GM21717 (cell line): ENCODE measurements around the gene ESRRA.

ENCODE experiments used
- ATAC-seq: cut with Tn5 transposase; IDR thresholded peaks from one replicate; pipeline ENCODE4 v1.9.1; 2021; ENCODE audit warnings: mild to moderate bottlenecking, moderate library complexity; ENCODE audit not compliant: unreplicated experiment

The ESRRA gene

DNA sequence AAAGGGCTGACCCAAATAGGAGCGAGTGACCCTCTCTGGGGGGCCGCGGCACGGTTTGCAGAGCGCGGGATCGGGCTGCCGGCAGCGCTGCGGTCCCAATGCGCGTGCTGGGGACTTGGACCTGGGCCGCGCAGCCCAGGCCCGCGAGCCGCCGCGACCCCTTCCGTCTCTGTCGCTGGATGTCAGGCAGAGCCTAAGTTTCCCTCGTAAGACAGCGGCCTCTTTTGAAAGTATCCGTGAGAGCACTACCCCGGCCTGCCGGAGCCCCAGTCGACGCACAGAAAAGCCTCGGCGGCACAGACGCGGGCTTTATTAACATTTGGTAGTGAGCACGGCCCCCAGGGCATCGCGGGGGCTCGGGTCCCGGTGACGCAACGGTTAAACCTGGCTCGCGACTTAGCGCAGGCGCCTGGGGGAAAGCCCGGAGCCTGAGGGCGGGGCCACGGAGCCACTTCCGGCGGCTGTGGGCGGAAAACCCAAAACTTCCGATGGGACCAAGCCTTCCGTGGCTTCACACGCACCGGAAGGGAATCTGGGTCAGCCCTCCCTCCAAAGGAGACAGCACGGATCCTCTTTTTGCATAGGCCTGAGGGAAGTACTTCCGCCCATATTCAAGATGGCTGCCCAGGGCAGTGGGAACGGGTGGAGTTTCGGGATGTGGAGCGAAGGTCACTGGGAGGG is 35.6 kb upstream of the ESRRA start:
- peak; percentile 55 for ATAC-seq

DNA sequence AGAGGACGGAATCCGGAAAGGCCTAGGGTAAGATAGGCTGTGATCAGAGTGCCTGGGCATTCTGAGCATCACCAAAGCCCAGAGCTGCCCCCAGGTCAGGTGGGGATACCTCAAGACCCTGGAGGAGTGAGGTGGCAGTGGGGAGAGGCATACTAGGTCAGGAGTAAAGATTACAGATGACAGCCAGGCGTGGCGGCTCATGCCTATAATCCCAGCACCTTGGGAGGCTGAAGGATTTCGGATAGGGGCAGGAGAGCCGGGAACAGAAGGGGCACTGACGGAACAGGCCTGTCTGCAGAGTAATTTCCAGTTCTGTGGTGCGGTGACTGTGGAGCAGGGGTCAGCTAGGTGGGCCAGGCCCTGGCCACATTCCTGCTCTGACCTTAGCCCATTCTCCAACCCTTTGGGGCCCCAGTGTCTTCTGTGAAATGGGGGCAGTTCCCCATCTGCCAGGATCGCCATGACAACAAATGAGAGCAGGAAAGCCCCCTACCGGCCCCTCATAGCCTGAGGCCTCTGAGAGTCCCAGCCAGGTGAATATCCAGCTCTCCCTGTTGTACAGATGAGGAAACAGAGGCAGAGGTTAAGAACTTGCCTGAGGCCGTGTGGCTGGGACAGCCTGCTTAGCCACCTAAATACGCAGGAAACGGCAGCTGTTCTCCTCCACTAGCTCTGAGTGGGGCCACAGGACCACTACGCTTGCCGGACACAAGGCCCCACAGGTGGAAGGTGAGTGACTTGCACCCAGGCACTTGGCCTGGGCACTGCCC is 30.1 kb upstream of the ESRRA start:
- no peak for ATAC-seq

DNA sequence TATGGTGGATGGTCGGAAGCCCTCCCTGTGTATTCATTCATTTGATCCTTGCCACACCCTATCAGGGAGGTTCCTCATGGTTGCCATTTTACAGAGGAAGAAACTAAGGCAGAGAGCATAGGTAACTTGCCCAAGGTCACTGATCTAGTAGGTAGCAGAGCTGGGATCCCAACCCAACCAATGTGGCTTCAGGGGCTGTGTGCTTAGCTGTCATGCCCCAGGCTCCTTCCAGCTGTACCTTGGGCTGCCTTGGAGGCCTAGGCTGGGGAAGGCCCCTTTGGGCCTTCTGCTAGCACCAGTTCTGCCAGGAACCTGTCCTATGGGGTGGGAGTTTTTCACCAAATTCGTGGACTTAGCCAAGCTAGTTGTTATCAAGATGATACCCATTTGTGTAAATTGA is 29.5 kb upstream of the ESRRA start:
- no peak for ATAC-seq

DNA sequence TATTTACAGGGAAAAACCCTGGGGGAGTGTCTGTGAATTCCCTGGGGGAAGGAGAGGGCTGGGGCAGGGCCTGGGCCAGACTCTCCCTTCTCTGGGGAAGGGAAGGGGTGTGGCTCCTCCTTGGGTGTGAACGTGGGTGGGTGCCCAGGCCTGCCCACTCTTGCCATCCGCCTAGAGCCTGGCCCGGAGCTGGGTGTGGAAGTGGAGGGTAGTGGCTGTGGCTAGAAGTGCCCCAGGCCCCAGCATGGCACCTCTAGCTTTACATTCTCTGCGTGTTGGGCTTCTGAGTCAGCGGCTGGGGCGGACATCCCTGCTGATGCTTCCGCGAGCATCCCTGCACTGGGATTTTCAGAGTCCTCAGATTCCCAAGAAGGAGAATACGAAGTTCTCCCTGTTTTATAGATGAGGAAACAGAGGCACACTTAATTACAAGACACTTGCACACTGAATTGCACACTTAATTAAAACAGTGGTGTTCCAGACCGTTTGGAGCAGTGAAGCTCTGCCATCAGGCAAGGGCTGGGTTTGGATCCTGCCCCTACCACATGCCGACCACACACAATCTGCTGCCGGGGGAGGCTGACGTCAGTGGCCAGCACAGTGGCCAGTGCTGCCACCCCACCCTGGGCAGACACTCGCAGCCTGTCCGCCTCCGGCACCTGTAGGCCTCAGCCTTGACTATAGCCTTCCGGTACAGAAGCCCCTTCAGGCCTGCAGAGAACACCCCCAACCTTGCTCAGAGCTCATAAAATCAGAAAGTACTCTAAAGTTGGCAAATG is 28.5 kb upstream of the ESRRA start:
- ATAC-seq: no peak

DNA sequence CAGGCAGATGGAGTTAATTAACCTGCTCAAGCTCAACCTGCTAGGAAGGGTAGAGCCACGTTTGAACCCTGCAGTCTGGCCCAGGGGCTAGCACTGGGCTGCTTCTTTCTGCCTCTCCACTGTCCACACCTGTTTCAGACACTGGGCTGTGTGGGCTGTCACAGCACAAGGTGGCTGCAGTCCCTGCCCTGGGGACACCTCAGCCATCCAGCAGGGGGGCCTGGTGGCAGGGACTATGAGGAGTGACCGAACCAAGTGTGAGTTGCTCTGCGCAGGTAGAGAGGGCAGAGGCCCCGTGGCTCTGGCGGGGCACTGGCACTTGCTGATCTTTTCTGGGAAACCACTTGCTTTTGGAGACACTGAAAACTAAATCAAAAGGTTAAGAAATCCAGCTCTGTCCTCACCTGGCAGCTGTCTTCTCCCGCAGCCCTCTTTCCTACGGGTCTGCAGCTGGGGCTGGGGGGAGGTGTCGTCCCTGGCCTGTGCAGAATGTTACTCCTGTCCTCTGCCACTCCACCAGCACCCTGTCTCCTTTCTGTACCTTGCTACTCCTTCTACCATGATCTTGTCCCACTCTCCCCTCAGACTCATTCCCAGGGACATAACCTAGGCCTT is 26.6 kb upstream of the ESRRA start:
- ATAC-seq: no peak

DNA sequence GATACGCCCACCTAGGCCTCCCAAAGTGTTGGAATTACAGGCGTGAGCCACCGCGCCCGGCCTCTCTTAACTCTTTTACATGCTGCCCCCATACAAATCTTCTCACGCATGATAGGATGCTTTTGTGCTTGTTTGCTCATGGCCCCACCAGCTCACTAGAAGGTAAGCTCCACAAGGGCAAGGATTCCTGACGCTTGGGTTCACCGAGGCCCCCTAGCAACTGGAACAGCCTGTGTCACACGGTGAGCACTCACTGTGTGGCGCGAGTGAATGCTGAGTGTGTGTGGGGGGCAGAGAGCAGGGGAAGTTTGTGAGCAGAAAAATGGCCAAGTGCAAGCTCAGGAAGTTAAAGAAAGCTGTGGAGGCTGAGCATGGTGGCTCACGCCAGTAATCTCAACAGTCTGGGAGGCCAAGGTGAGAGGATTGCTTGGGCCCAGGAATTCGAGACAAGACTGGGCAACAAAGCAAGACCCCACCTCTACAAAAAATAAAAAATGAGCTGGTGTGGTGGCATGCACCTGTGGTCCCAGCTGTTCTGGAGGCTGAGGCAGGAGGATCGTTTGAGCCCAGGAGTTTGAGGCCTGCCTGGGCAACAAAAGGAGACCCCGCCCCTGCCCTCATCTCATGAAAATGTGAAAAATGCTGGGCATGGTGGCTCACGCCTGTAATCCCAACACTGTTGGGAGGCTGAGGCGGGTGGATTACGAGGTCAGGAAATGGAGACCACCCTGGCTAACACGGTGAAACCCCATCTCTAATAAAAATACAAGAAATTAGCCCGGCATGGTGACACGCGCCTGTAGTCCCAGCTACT is 23.2 kb upstream of the ESRRA start:
- ATAC-seq: no peak

DNA sequence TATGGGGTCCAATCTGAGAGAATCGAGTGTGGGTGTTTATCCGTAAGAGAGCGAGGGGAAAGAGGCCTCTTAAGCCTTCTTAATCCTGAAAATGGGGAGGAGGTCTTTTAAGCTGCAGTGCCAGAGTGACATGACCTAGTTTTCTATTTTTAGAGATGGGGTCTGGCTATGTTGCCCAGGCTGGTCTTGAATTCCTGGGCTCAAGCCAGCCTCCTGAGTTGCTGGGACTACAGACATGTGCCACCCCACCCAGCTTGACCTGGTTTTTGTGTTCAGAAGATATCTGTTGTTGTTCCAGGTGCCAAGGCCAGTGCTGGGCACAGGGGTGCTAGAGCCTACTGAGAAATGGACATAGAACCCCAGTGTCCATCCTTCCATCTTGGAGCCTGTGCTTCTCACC is 22.2 kb upstream of the ESRRA start:
- ATAC-seq: no peak

DNA sequence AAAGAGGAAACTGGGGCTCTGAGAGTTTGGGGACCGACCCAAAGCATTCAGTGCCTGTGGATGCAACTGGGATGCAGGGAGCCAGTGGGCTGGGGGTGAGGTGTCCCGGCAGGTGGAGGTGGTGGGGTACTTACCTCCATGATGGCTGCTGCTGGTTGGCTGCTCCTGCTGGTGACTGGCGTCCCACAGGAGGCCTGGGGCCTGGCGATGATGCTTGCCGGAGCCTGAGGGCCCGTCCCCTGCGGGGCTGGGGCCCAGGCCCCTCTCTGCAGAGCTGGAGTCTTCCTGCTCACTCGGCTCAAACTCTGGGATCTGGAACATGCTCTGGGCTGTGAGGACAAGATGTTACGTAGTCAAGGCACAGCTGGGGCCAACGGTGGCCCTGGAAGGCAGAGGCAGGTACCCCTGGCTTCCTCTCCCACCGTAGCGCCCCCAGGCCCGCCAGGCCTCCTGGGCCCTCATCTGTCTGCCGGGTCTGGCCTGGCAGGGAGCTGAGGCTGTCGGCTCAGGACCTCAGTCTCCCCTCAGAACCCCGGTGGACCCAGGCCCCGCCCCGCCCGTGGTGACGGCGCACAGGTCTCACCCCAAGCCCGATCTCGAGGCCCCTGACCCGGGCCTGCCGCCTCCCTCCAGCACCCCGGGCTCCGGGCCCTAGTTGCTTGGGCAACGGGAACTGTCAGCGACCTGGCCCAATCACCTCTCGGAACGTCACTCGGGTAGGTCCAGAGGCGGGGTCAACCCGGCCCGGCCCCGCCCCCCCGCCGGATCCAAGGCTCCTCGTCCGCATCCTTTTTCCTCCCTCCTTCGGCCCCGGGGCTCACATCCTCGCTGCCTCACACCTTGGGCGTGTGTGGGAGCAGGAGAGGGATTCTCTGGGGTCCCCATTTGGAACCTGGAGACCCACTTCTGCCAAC is 21.0 kb upstream of the ESRRA start, which contains the start of gene BAD:
Gene BAD (minus strand): TSS at position 618 of the 914 bp plus-strand sequence. CDS start 297 bp downstream, at position 321.
- ATAC-seq: peak; percentile 72

DNA sequence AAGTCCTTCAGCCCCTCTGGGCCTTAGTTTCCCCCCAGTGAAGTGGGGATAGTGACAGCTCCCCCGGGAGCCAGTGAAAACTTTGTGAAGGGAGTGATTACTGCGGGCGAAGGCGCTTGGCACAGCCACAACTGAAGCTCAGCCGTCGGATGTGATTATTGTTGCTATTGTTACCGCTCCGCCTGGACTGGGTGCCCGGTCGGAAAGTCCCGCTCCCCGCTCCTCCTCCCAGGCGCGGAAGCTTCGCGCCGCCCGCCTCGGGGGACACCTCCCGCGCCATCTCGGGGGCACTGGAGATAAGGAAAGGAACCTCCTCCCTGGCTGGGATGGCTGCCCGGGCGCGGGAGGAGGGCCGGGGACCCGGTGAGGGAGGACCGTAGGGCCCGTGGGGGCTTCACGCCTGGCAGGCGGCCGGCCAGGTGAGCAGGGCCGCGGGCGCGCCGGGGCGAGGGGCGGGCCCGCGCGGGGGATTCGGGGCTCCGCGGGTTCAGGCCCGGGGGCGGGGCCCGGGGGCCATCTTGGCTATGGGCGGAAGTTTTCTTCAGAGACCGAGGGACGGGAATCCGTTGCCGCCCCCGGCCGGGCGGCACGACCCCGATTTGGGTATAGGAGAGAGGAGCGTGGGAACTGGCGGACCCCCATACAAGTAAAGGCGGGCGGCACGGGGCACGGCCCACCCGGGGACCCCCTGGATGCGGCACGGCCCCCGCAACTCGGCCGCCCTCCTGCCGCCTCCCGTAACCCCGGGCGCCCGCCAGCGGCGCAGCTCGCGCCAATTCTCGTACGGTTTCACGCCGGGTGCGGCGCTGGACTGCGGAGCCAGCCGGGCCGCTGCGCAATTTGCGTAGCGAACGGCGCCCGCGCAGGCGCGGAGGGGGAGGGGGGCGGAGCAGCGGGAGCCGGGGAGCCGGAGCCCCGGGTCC is 20.1 kb upstream of the ESRRA start, which contains the start of gene GPR137:
Gene GPR137 (plus strand): TSS at position 887 of the 923 bp plus-strand sequence. CDS start 677 bp downstream, outside the sequence.
- ATAC-seq: peak; percentile 46

DNA sequence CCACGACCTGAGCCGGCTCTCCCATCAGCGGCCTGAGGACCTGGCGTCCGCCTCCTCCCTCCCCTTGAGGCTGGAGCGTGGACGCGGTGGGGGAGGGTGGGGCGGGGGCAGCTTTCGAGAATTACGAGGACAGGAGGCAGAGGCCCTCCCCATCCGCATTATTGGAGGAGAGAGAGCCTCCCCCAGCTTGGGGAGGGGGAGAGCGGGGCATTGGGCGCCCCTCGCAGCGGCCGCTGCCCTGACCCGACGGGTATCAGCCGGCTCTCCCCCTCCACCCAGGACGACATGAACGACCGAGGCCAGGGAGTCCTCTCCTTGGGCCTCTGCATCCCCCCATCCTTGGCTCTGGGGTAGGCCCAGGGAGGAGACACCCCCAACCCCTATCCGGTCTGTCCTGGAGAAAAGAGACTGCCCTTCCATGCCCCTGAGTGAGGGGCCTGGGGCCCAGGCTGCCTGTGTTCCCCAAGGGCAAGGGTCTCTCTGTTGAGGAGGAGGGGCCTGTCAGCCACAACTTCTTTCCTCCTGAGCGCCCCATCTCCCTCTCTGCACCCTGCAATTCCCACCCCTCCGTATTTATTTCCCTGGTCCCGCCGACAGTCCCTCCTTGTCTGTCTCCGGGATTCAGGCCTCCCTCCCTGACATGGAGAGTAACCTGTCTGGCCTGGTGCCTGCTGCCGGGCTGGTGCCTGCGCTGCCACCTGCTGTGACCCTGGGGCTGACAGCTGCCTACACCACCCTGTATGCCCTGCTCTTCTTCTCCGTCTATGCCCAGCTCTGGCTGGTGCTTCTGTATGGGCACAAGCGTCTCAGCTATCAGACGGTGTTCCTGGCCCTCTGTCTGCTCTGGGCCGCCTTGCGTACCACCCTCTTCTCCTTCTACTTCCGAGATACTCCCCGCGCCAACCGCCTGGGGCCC is 19.2 kb upstream of the ESRRA start:
- no peak for ATAC-seq

DNA sequence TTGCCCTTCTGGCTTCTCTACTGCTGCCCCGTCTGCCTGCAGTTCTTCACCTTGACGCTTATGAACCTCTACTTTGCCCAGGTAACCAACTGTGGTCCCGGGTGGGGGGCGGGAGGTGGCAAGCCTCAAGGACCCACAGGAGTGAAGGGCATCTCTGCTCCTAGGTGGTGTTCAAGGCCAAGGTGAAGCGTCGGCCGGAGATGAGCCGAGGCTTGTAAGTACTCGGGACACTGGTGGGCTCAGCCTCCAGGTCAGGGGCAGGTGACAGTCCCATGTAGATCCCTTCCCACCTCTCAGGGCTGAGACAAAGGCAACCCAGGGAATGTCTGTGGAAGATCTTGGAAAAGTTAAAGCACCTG is 18.5 kb upstream of the ESRRA start:
- ATAC-seq: no peak

DNA sequence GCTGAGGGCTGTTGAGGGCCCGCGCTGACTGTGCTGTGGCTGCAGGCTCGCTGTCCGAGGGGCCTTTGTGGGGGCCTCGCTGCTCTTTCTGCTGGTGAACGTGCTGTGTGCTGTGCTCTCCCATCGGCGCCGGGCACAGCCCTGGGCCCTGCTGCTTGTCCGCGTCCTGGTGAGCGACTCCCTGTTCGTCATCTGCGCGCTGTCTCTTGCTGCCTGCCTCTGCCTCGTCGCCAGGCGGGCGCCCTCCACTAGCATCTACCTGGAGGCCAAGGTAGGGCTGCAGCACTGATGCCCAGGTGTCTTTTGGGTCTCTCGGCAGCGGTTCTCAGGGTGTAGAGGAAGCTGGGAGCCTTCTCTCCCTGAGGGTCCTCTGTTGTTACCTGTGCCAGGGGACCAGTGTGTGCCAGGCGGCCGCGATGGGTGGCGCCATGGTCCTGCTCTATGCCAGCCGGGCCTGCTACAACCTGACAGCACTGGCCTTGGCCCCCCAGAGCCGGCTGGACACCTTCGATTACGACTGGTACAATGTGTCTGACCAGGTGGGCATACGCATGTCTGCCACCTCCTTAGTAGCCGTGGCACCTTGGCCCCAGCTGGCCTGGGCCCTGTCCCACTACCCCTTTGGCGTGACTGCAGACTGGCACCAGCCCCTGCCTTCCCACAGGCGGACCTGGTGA is 17.5 kb upstream of the ESRRA start:
- no peak for ATAC-seq

DNA sequence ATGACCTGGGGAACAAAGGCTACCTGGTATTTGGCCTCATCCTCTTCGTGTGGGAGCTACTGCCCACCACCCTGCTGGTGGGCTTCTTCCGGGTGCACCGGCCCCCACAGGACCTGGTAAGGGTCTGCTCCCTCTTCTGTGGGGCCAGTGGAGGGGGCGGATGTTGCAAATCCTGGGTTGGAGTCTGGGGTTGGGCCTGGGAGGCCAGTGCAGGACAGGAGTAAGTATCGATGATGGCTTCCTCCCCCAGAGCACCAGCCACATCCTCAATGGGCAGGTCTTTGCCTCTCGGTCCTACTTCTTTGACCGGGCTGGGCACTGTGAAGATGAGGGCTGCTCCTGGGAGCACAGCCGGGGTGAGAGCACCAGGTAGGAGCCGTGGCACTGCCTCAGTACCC is 17.0 kb upstream of the ESRRA start:
- no peak for ATAC-seq

DNA sequence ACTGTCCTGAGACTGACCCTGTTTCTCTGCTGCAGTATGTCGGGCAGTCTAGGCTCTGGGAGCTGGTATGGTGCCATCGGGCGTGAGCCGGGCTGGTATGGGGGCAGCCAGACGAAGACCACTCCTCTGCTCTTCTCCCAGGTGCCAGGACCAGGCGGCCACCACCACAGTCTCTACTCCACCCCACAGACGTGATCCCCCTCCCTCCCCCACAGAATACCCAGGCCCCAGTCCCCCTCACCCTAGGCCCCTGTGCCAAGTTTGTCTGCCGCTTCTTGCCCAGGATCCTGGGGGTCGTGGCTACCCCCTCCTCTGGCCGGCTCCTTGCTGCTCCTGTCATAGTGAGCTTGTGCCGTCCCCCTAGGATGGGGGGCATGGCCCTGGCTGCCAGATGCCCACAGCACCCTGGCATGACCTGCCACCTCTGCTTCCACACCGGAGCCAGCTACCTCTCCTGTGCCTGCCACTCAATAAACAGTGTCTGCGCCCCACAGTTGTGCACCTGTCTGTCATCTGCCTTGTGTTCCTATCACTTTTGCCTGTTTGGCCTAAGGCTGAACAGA is 16.2 kb upstream of the ESRRA start:
- no peak for ATAC-seq

DNA sequence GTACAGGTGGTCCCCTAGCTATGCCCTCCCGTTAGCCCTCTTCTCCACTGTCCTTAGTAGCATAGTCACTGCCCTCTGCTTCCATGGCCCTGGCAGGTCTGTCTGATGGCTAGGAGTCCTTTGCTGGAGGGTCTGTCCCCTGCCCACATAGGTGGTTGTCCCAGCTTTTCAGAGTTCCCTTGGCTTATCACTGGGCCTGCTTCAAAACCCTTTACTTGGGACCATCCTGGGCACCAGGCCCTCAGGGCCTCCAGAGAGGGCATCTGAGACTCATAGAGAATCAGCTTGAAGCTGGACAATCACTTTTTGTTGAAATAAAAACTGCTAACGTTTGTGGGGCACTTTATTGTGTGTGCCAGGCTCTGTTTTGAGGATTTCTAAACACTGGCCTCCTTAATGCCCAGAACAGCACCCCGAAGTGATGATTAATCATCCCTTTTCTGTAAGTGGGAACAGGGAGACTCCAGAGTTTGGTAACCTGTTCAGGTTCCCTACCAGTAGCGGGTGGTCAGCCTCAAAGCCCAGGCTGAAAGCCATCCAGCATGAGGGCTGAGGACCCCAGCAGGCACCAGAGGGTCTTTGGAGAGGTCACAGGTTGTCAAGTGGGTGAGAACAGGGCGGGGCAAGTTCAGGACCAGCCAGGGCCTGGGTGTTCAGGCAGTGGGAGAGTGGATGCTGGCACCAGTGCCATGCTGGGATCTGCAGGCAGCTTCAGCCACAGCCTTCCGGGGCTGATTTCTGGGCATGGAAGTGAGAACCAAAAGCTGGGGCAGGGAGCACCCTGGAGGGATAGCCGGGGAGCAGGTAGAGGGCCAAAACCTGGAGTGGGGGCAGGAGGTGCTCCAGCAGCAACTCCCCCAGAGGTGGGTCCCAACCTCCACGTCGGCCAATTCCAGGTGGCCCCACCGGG is 14.7 kb upstream of the ESRRA start:
- ATAC-seq: no peak
